SU-DHL-6 (cell line): ENCODE results near the gene ZC3H12D.

Experiments
- H2AFZ ChIP-seq: fragments of 200-600 bp; sonication (generic); 2 replicates; pipeline ENCODE4 v1.6.1; 2014; ENCODE audit warnings: low read depth, mild to moderate bottlenecking, moderate library complexity, mixed read lengths, antibody characterized with exemption, low read length; ENCODE audit not compliant: severe bottlenecking
- H3F3A ChIP-seq: fragments of 200-600 bp; shearing (Covaris generic); 2 replicates; pipeline ENCODE4 v1.6.0; 2016; ENCODE audit warnings: antibody characterized with exemption, mild to moderate bottlenecking; ENCODE audit not compliant: insufficient read depth
- H3K27ac ChIP-seq: fragments of 200-600 bp; sonication (generic); 2 replicates; pipeline ENCODE4 v1.5.1; 2016; ENCODE audit warnings: low read depth, mild to moderate bottlenecking, low read length, moderate library complexity, mixed read lengths
- H3K27me3 ChIP-seq: fragments of 200-600 bp; sonication (generic), shearing (Covaris generic); 2 replicates; pipeline ENCODE4 v1.6.0; 2014; ENCODE audit warnings: mild to moderate bottlenecking, low read length
- H3K36me3 ChIP-seq: fragments of 200-600 bp; sonication (generic); 2 replicates; pipeline ENCODE4 v1.6.1; 2014; ENCODE audit warnings: mild to moderate bottlenecking, low read length, mixed read lengths
- H3K4me2 ChIP-seq: fragments of 300-600, 200-600 bp; shearing (Covaris generic), sonication (generic); 2 replicates; pipeline ENCODE4 v1.6.0; 2014; ENCODE audit warnings: low read length, low read depth, mild to moderate bottlenecking; ENCODE audit not compliant: poor library complexity, severe bottlenecking
- H3K4me3 ChIP-seq: fragments of 200-600 bp; sonication (generic); 2 replicates; pipeline ENCODE4 v1.5.1; 2014; ENCODE audit warnings: antibody characterized with exemption, low read length, mild to moderate bottlenecking, mixed read lengths; ENCODE audit not compliant: insufficient read depth, poor library complexity, severe bottlenecking
- H3K79me2 ChIP-seq: fragments of 200-600 bp; sonication (generic); 2 replicates; pipeline ENCODE4 v1.6.1; 2014; ENCODE audit warnings: mild to moderate bottlenecking, low read length, moderate library complexity; ENCODE audit not compliant: insufficient read depth
- H3K9ac ChIP-seq: fragments of 200-600 bp; sonication (generic); 2 replicates; pipeline ENCODE4 v1.7.0; 2014; ENCODE audit warnings: mild to moderate bottlenecking, low read length
- H3K9me2 ChIP-seq: fragments of 200-600 bp; sonication (generic); replicated peaks from 2 replicates; pipeline ENCODE4 v1.6.1; 2014; ENCODE audit warnings: low read length; ENCODE audit not compliant: insufficient read depth
- H3K9me3 ChIP-seq: fragments of 200-600 bp; sonication (generic); 2 replicates; pipeline ENCODE4 v1.6.1; 2014; ENCODE audit warnings: low read length, mixed read lengths; ENCODE audit not compliant: insufficient read depth
- H4K20me1 ChIP-seq: fragments of 200-600 bp; sonication (generic); 2 replicates; pipeline ENCODE4 v1.6.1; 2014; ENCODE audit warnings: low read depth, mild to moderate bottlenecking, antibody characterized with exemption, low read length, moderate library complexity, mixed read lengths
- CTCF ChIP-seq: fragments of 200-600 bp; sonication (generic); IDR thresholded peaks from one replicate; pipeline ENCODE4 v1.5.1; 2017; ENCODE audit warnings: antibody characterized with exemption, mild to moderate bottlenecking, low read length, moderate library complexity; ENCODE audit not compliant: insufficient read depth, poor library complexity, severe bottlenecking
- EZH2phosphoT487 ChIP-seq: fragments of 200-600 bp; sonication (generic), shearing (Covaris generic); conservative IDR thresholded peaks from 2 replicates; pipeline ENCODE4 v1.6.1; 2018; ENCODE audit warnings: mild to moderate bottlenecking, antibody characterized with exemption, low read length, moderate library complexity, mixed read lengths

ZC3H12D gene

GRCh38 chr6:149471801-149472200, 13.0 kb downstream of the ZC3H12D start:
- H3K4me3 ChIP-seq = no peak overlapping the region
- H4K20me1 ChIP-seq = no peaks in the 10 kb centered on the region
- H3K4me2 ChIP-seq = peak overlapping the region; percentile 71

GRCh38 chr6:149470948-149471347, 13.9 kb downstream of the ZC3H12D start:
- Histone ChIP-seq H3K9me3 (no peaks in the 10 kb centered on the region), H3K36me3 (peaks cover 5% of the 10 kb centered on the region; the same call in 1 of the 2 replicates), H3F3A (peaks cover 79% of the 10 kb centered on the region), H2AFZ (no peak overlapping the region), H3K4me2 (peak overlapping the region; percentile 71), H3K79me2 (peaks cover 74% of the 10 kb centered on the region), H3K9ac (peak overlapping the region; percentile 55; the same call in 1 of the 2 replicates), H3K27ac (peak overlapping the region; percentile 99), H3K9me2 (no peaks in the 10 kb centered on the region), H3K27me3 (no peaks in the 10 kb centered on the region), H3K4me3 (no peak overlapping the region), H4K20me1 (no peaks in the 10 kb centered on the region)
- TF ChIP-seq EZH2phosphoT487 (no peak), CTCF (no peak)

More at GRCh38 chr6:149471801-149472200, 13.0 kb downstream of the ZC3H12D start:
- Histone ChIP-seq H3K36me3 (peaks cover 5% of the 10 kb centered on the region; the same call in 1 of the 2 replicates), H3K9ac (peak overlapping the region; percentile 55), H3K9me3 (no peaks in the 10 kb centered on the region), H3F3A (peaks cover 75% of the 10 kb centered on the region), H3K27me3 (no peaks in the 10 kb centered on the region), H2AFZ (no peak overlapping the region), H3K79me2 (peaks cover 76% of the 10 kb centered on the region), H3K9me2 (no peaks in the 10 kb centered on the region), H3K27ac (peak overlapping the region; percentile 99)
- no peak for TF ChIP-seq EZH2phosphoT487
- no peak for TF ChIP-seq CTCF

- TF ChIP-seq EZH2phosphoT487 (no peak), CTCF (no peak)
- Histone ChIP-seq H4K20me1 (no peaks in the 10 kb centered on the region), H3K4me2 (peak overlapping the region; percentile 86), H3K9ac (peak overlapping the region; percentile 78), H3K36me3 (peaks cover 5% of the 10 kb centered on the region; the same call in 1 of the 2 replicates), H3F3A (peaks cover 63% of the 10 kb centered on the region), H3K9me3 (no peaks in the 10 kb centered on the region), H3K27me3 (no peaks in the 10 kb centered on the region), H3K79me2 (peaks cover 72% of the 10 kb centered on the region), H2AFZ (no peak overlapping the region), H3K9me2 (no peaks in the 10 kb centered on the region), H3K4me3 (peak overlapping the region; percentile 46), H3K27ac (peak overlapping the region; percentile 99)
Observed at GRCh38 chr6:149468179-149468578, 16.6 kb downstream of the ZC3H12D start.
